Measurements from ENCODE around the gene MMRN1. TPM values are rescaled to one million over a fixed set of nuclear protein-coding genes. Genes with fewer than 3 reads are reported as not detected.

Gene MMRN1
- total and polyA plus RNA-seq, 2 experiments from 2014 or later = not detected

GRCh38 chr4:89995814-89996213 is 101.2 kb downstream of the MMRN1 start (continued):
- TF ChIP-seq REST (IDR thresholded peaks at IDR 0.05; ENCODE audit: unreplicated experiment) = no peak
- no peak for TF ChIP-seq CTCF (conservative IDR thresholded peaks at IDR 0.05; ENCODE audit: low read depth in 2 of 2)
- TF ChIP-seq ZNF331 (CRISPR knock-in tag; IDR thresholded peaks at IDR 0.05; ENCODE audit: low read depth) = no peak

- no peak for DNase-seq (ENCODE audit: low spot score)
- Histone ChIP-seq H4K20me1 (replicated peaks; ENCODE audit: insufficient read depth) (no peaks in the 10 kb centered on the region), H3K27ac (ENCODE audit: low read depth) (no peak overlapping the region), H3K4me3 (no peak overlapping the region), H2AFZ (no peak overlapping the region), H3K27me3 (ENCODE audit: insufficient read depth) (no peaks in the 10 kb centered on the region), H3K9me2 (ENCODE audit: insufficient read depth) (no peaks in the 10 kb centered on the region), H3F3A (replicated peaks; ENCODE audit: low read depth) (no peaks in the 10 kb centered on the region), H3K36me3 (ENCODE audit: insufficient read depth) (no peaks in the 10 kb centered on the region), H3K79me2 (replicated peaks; ENCODE audit: insufficient read depth) (no peaks in the 10 kb centered on the region), H3K4me2 (no peak overlapping the region), H3K4me1 (ENCODE audit: insufficient read depth) (peaks cover under 1% of the 10 kb centered on the region; the same call in 1 of the 2 replicates)
- Mint-ChIP-seq H3K9me3 (no peaks in the 10 kb centered on the region), H3K4me1 (peaks cover 25% of the 10 kb centered on the region), H3K27ac (no peak overlapping the region), H3K27me3 (ENCODE audit: insufficient read depth, low read depth, poor library complexity) (no peaks in the 10 kb centered on the region), H3K36me3 (ENCODE audit: low read depth) (no peaks in the 10 kb centered on the region), H3K4me3 (no peak overlapping the region)
- ATAC-seq = no peak
- TF ChIP-seq CTCF (conservative IDR thresholded peaks at IDR 0.05; ENCODE audit: low read depth in 2 of 2) (no peak), ETS1 (IDR thresholded peaks at IDR 0.05) (no peak), ZNF331 (CRISPR knock-in tag; IDR thresholded peaks at IDR 0.05; ENCODE audit: low read depth) (no peak), EZH2phosphoT487 (IDR thresholded peaks at IDR 0.05; ENCODE audit: unreplicated experiment) (no peak), POLR2AphosphoS5 (IDR thresholded peaks at IDR 0.05; ENCODE audit: low read depth) (no peak), STAT1 (IDR thresholded peaks at IDR 0.05; ENCODE audit: unreplicated experiment) (no peak), ZNF114 (CRISPR knock-in tag; IDR thresholded peaks at IDR 0.05) (no peak), EZH2 (IDR thresholded peaks at IDR 0.05; ENCODE audit: low read depth, unreplicated experiment) (no peak)
Measured at GRCh38 chr4:89997171-89997704, 102.6 kb downstream of the MMRN1 start.

Measured in GM23338 (cell line).